RCC 7860 (cell line): ENCODE results near the gene HOMER2.

ENCODE experiments used
- DNase-seq: peaks from one replicate; pipeline ENCODE4 v3.0.0-alpha.2; 2015; ENCODE audit warnings: low spot score
- FAIRE-seq: peaks from 2 replicates; lab custom pipeline; 2012; peaks lifted over from hg19 to GRCh38; lab: Jason Lieb, UNC

HOMER2 gene

GRCh38 chr15:82807920-82808633, 144.4 kb downstream of the HOMER2 start:
- DNase-seq (no peak), FAIRE-seq (no peak)

DNA sequence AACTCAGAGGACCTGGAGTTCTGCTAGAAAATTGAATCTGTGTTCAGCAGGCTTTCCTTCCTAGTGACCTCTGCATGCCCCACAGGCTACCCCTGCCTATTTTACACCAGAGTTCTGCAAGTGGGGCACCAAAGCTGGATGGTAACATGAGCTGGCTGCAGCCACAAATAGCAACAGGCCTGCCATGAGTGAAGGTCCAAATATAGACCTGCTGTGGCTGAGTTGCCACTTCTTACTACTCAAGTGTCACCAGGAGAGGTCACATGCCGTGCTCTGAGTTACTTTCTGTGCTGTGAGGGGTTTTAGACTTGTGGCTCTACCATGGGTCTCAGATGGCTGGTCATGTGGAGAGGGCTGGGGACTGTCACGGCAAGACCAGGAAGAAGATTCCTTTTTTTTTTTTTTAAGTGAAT, 146.5 kb downstream of the HOMER2 start, which contains the start of gene FSD2:
FSD2 (minus strand) TSS at position 76 of the 413 bp plus-strand sequence. CDS start 18,679 bp downstream, outside the sequence.
- FAIRE-seq (peak; percentile 75), DNase-seq (peak; percentile 71)

GRCh38 chr15:82804575-82804949, 148.0 kb downstream of the HOMER2 start:
- DNase-seq (no peak), FAIRE-seq (no peak)

GRCh38 chr15:82803793-82804574, 148.5 kb downstream of the HOMER2 start:
- DNase-seq (peak; percentile 44), FAIRE-seq (no peak)

GRCh38 chr15:82802497-82802896, 150.0 kb downstream of the HOMER2 start:
- DNase-seq: no peak
- no peak for FAIRE-seq

DNA sequence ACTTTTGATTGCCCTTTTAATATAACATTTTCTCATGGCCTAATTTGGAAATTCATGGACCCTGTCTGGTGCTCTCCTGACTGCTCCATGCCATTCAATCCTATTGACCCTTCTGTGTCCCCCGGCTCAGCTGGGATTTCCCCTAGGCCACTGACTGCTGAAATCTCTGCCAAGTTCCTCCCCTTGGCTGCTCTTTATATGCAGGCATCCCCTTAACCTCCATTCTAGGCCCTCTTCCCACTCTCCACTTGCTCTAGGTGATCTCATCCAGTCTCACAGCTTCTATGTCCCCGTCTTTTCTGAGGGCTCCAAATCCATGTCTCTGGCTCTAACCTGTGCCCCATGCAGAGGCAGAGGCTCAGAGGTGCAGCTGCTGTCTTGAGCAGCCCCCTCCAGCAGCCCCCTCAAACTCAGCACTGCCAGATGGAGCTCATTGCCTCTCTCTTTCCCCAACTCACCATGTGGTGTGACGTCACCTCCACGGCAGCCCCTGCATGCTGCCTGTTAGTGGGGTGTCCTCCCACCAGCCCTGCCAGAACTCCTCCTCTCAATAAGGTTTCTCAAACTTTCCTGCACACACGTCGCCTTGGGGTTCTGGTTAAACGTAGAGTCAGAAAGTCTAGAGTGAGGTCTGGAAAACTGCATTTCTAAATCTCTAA, 153.2 kb downstream of the HOMER2 start:
- FAIRE-seq: no peak
- DNase-seq: no peak
